Kidney epithelial cell (primary cell): ENCODE results near the gene TNFRSF25. TPM values are rescaled to one million over a fixed set of nuclear protein-coding genes. Genes with fewer than 3 reads are reported as not detected.
A peak's percentile ranks its signal among the peaks of the same experiment; 100 is the strongest.

Experiments
- DNase-seq: peaks from one replicate; pipeline ENCODE4 v3.0.0-alpha.2; 2010; ENCODE audit warnings: low read depth
- H3K27me3 ChIP-seq: 2 replicates; pipeline ENCODE4 v1.6.0; 2011; ENCODE audit warnings: low read length; ENCODE audit not compliant: control insufficient read depth, insufficient read depth
- H3K36me3 ChIP-seq: 2 replicates; pipeline ENCODE4 v1.5.1; 2011; ENCODE audit warnings: low read length; ENCODE audit not compliant: control insufficient read depth, insufficient read depth
- H3K4me3 ChIP-seq: 2 replicates; pipeline ENCODE4 v1.5.1; 2011; ENCODE audit warnings: low read depth, mild to moderate bottlenecking, control low read depth, low read length
- total RNA-seq: library from RNA; depleted of rRNA; stranded (reverse); fragments of >200 nt; gene quantifications from 2 replicates; pipeline ENCODE4 v1.2.3, GENCODE V29; 2015
- TF ChIP-seq, protein P1 (sequence below): IDR thresholded peaks from 2 replicates; pipeline ENCODE4 v1.5.1; 2011; ENCODE audit warnings: mild to moderate bottlenecking, moderate library complexity, low read length, control low read depth, inconsistent platforms; ENCODE audit not compliant: insufficient read depth, poor library complexity, severe bottlenecking

Gene TNFRSF25
- total RNA-seq, 1 donor from 2014 or later: 20.2 TPM

DNA sequence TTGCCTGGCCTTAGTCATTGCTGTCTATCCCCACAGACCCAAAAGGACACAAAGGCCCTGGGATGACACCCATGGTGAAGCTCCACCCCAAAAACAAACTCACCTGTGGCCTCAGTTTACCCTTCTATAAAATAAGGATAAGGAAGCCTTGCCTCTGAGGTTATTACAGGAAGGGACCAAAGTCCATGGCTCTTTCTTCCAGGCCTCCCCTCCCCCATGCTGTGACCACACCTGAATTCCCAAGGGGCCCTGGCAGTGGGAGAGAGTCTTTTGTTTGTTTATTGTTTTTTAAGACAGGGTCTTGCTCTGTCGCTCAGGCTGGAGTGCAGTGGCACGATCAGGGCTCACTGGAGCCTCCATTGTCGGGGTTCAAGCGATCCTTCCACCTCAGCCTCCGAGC lies 10.5 kb upstream of the TNFRSF25 start:
- TF ChIP-seq, protein P1, sequence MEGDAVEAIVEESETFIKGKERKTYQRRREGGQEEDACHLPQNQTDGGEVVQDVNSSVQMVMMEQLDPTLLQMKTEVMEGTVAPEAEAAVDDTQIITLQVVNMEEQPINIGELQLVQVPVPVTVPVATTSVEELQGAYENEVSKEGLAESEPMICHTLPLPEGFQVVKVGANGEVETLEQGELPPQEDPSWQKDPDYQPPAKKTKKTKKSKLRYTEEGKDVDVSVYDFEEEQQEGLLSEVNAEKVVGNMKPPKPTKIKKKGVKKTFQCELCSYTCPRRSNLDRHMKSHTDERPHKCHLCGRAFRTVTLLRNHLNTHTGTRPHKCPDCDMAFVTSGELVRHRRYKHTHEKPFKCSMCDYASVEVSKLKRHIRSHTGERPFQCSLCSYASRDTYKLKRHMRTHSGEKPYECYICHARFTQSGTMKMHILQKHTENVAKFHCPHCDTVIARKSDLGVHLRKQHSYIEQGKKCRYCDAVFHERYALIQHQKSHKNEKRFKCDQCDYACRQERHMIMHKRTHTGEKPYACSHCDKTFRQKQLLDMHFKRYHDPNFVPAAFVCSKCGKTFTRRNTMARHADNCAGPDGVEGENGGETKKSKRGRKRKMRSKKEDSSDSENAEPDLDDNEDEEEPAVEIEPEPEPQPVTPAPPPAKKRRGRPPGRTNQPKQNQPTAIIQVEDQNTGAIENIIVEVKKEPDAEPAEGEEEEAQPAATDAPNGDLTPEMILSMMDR: no peak
- no peaks in the 10 kb centered on the region for H3K27me3 ChIP-seq
- H3K36me3 ChIP-seq: peaks cover 1% of the 10 kb centered on the region
- H3K4me3 ChIP-seq: no peak overlapping the region
- DNase-seq: no peak

GRCh38 chr1:6475381-6476133 lies 9.6 kb upstream of the TNFRSF25 start:
- TF ChIP-seq, protein P1: peak; percentile 96
- H3K4me3 ChIP-seq: no peak overlapping the region
- H3K27me3 ChIP-seq: no peaks in the 10 kb centered on the region
- DNase-seq: no peak
- H3K36me3 ChIP-seq: peaks cover 1% of the 10 kb centered on the region

GRCh38 chr1:6474815-6475282 lies 8.9 kb upstream of the TNFRSF25 start:
- TF ChIP-seq, protein P1: no peak
- Histone ChIP-seq H3K27me3 (no peaks in the 10 kb centered on the region), H3K4me3 (no peak overlapping the region), H3K36me3 (peaks cover 4% of the 10 kb centered on the region)
- no peak for DNase-seq

DNA sequence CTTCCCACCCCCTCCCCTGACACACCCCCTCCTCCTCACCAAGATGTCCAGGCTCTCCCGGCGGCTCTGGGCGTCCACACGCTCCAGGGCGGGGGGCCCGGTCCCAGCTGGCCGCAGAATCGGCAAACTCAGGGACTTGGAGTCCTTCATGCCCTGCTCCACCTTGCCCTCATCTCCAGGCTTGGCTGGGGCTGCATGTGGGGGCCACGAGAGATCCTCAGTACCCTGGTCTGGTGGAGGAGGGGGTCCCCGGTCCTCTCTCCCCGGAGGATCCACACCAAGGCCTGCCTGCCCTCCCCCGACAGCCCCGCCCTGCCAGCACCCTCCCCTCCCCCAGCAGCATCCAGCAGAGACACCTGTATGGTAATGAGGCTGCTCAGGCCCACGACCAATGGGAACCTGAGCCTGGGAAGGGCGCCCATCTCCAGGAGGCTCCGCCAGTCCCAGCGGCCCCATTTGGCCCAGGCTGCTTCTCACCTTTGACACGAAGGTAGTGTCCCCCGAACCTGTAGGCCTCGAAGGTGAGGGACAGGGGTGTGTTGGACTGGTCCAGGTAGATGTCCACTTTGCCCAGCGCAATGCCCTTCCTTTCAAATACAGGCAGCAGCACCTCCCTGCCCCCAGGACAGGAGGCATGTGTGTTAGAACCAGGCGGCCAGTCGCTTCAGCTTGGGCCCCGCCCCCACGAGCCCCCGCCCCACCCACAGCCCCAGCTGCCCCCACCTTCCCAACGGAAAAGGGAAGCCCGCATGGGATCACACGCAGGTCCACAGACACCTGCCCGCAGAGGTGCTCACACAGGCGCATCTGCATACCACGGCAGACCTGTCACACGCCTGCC lies 8.2 kb upstream of the TNFRSF25 start:
- Histone ChIP-seq H3K27me3 (no peaks in the 10 kb centered on the region), H3K4me3 (no peak overlapping the region), H3K36me3 (peaks cover 4% of the 10 kb centered on the region)
- DNase-seq: no peak
- TF ChIP-seq, protein P1: no peak

DNA sequence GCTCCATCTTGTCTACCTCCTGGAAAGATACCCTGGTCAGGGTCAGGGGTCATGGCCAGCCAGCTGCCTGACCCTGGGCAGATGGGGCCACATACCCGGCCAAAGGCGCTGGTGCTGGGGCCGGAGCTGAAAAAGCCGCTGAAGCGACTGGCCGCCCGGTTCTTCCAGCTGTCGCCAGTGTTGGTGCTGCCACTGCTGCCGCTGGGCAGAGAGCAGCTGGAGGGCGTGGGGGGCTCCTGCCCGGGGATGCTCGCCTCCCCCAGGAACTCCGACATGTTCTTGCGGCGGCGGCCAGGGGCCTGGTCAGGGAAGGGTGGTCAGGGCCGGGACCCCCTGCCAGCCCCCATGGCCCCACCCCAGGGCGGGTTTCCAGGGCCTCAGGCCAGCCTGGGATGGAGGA lies 7.2 kb upstream of the TNFRSF25 start:
- no peak overlapping the region for H3K4me3 ChIP-seq
- TF ChIP-seq, protein P1: no peak
- H3K27me3 ChIP-seq: no peaks in the 10 kb centered on the region
- H3K36me3 ChIP-seq: peaks cover 8% of the 10 kb centered on the region
- DNase-seq: no peak
